ENCODE results near the gene SLC41A1.

The SLC41A1 gene

GRCh38 chr1:205751036-205751651, 61.9 kb downstream of the SLC41A1 start:
- DNase-seq (ENCODE audit: low read depth): no peak

DNA sequence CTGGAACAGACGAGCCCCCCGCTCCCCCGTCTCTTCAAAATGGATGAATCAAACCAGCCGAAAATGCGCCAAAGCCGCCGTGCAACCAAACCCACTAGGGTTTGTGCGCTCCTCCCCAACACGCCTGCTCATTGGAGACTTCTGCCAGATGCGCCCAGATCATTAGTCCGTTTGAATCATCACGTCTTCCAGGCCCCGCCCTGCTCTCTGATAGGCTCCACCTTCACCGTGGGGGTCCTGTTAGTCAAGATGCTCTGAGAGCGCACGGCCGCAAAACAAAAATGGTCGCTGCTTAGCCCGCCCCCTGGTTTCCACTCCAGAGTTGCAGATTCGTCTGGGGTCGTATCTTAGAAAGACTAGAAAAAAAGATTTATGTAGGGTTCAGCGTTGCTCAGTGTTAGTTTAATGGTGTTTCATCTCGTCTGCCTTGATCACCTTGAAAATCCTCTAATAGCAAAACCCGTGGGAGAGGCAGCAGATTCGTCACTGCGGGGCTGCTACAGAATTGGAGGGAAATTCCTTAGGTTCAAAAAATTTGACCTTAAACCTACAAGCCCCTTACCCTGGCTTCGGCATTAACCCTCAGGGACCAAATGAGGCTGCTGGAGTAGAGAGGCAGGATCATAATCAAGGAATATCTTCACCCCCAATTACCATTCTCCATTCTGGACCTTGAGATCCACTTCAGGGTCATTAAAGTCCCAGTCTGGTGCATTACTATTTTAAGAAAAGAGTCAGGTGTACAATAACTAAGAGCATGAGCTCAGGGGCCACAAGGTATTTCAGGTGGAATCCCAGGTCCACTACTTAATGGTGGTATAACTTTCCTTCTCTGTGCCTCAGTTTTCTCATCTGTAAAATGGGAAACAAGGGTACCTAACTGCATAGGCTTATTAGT, 62.6 kb downstream of the SLC41A1 start, which contains the start of gene NUCKS1:
NUCKS1 (minus strand) TSS at position 45 of the 898 bp plus-strand sequence. CDS start 209 bp downstream, outside the sequence.
- DNase-seq (ENCODE audit: low read depth): peak; percentile 100

GRCh38 chr1:205749234-205750137, 63.5 kb downstream of the SLC41A1 start:
- DNase-seq (ENCODE audit: low read depth): peak; percentile 95

DNA sequence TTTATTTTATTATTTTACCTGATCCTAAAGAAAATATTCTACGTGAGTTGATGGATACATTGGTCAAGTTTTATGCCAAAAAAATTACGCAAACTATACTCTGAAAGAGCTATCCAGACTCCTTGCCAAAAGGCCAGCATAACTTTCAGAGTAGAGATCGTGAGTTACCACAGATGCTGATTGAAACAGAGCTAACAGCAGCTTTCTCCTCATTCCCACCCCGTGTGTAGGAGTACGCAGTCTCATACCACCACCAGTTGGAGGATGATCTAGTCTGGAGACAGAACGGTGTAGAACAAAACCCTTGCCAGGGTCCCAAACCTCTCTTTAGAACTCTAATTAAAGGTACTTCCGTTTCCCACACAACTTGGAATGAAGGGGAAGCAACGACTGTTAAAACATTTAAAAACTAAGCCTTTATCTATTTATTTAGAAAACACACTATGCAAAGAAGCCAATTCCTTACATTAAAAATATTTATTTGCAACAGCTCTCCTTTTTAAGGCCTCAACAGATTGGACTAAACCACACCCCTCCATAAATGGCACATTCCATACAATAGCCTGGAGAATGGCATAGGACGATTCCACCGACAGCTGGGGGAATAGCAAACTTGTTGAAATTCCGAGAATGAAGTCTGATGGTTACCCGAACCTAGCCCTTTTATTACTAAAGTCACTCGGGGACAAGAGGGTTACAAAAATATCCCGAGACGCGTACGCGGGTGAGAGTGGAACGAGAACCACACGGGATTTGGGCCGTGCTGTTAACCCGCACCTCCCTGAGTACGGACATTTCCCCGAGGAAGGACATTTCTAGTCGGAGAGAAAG, 64.4 kb downstream of the SLC41A1 start:
- peak; percentile 94 for DNase-seq (ENCODE audit: low read depth)

DNA sequence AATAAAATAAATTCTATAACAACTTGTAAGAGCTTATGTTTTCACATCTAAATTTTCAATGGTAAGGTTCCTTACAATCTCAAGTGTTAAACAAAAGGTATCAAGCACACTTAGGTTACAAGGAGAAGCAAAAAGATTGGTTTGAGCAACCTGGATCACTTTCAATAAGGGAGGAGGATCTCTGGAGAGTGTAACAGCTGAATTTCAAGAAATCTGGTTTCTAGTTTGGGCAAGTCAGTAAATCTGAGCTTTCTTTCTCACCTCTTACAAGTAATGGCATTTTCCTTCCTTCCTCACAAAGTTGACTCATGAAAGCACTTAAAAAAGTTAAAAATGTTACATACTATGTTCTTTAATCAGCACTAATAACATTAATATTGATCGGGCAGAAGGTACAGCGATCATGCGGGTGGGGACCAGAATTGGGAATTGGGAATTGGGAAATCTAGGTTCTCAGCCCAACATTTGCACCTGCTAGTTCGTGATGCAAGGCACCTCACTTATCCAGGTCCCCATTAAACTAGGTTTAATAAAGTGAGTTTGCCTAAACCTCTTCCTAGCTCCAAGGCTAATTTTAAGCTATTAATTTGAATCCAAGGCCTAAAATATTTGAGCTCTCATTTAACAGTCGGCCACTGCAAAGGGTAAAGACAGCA, 66.1 kb downstream of the SLC41A1 start:
- DNase-seq (ENCODE audit: low read depth): no peak

GRCh38 chr1:205744403-205744802, 68.6 kb downstream of the SLC41A1 start:
- no peak for DNase-seq (ENCODE audit: low read depth)

GRCh38 chr1:205743977-205744376, 69.0 kb downstream of the SLC41A1 start:
- DNase-seq (ENCODE audit: low read depth): no peak

GRCh38 chr1:205741681-205742080, 71.3 kb downstream of the SLC41A1 start:
- peak; percentile 16 for DNase-seq (ENCODE audit: low read depth)

DNA sequence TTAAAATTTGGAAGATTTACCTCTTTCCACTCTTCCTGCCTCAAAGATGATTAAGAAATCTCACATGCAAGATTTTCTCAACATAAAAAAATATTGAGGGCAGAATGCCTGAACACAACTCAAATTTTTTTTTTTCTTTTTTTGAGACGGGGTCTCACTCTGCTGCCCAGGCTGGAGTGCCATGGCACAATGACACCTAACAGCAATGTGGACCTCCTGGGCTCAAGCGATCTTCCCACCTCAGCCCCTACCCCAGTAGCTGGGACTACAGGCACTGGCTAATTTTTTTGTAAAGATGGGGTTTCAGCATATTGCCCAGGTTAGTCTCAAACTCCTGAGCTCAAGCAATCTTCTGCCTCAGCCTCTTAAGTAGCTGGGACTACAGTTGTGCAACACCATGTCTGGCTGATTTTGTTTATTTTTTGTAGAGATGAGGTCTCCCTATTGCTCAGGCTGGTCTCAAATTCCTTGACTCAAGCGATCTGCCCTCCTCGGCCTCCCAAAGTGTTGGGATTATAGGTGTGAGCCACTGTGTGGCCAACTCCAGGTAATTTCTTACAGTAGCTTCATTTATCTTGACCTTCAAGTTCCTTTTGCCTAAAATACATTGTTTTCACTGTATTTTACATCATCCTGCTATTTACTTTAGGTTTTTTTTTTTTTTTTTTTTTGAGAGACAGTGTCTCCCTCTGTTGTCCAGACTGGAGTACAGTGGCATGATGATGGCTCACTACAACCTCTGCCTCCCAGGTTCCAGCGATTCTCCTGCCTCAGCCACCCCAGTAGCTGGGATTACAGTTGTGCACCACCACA, 73.4 kb downstream of the SLC41A1 start:
- peak; percentile 85 for DNase-seq (ENCODE audit: low read depth)
